Choroid plexus epithelial cell (primary cell): Measurements from ENCODE around the gene IMMP2L.

Experiments
- DNase-seq: peaks from one replicate; pipeline ENCODE4 v3.0.0-alpha.2; 2010; ENCODE audit warnings: low read depth
- H3K4me3 ChIP-seq: 2 replicates; pipeline ENCODE4 v1.5.1; 2011; ENCODE audit warnings: low read depth, mild to moderate bottlenecking, control low read depth, low read length, moderate library complexity
- CTCF ChIP-seq: conservative IDR thresholded peaks from 2 replicates; pipeline ENCODE4 v1.5.1; 2011; ENCODE audit warnings: low read depth, mild to moderate bottlenecking, control low read depth, inconsistent platforms, low read length, moderate library complexity

The IMMP2L gene

GRCh38 chr7:110842796-110843195 lies 719.5 kb downstream of the IMMP2L start:
- no peak for DNase-seq
- no peak for TF ChIP-seq CTCF
- no peak overlapping the region for H3K4me3 ChIP-seq

- no peak for DNase-seq
- TF ChIP-seq CTCF: no peak
- H3K4me3 ChIP-seq: no peak overlapping the region
Measured at GRCh38 chr7:110841840-110842545, 720.3 kb downstream of the IMMP2L start.

DNA sequence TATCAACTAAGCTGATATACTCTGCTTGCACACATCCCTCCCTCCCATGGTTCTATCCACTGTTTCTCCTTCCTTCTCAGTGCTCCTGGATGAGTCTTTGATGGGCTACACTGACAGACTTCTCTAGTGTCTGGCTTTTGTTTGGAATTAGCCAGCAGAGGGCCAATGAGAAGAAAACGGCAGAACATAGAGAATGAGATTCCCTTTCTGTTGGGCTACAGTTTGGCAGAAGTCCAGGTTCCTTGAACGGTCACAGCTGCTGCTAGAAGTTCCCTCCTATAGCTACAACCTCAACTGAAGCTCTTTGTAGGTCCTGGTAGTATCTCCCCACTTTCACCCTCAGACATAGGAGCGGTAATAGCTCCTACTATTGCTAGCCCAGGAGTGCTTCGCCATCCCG lies 722.4 kb downstream of the IMMP2L start:
- TF ChIP-seq CTCF: peak; percentile 67
- peak; percentile 85 for DNase-seq

GRCh38 chr7:110835849-110836248 lies 726.4 kb downstream of the IMMP2L start:
- H3K4me3 ChIP-seq: no peak overlapping the region
- TF ChIP-seq CTCF: no peak
- DNase-seq: no peak

More for the DNA sequence above, 722.4 kb downstream of the IMMP2L start:
- no peak overlapping the region for H3K4me3 ChIP-seq

- no peak overlapping the region for H3K4me3 ChIP-seq
- no peak for TF ChIP-seq CTCF
- DNase-seq: peak; percentile 10
Measured at GRCh38 chr7:110835218-110835617, 727.1 kb downstream of the IMMP2L start.

- no peak for TF ChIP-seq CTCF
- no peak overlapping the region for H3K4me3 ChIP-seq
- no peak for DNase-seq
Measured at GRCh38 chr7:110831419-110831818, 730.9 kb downstream of the IMMP2L start.

- H3K4me3 ChIP-seq: no peak overlapping the region
- TF ChIP-seq CTCF: no peak
- peak; percentile 7 for DNase-seq
Measured at GRCh38 chr7:110830778-110831177, 731.5 kb downstream of the IMMP2L start.
